Ectodermal cell (in vitro differentiated cells): Measurements from ENCODE around the gene STBD1.

Experiments used
- H3K27ac ChIP-seq: 2 replicates; pipeline ENCODE4 v1.7.0; 2013; ENCODE audit warnings: mild to moderate bottlenecking, low read depth, low read length; ENCODE audit not compliant: insufficient read depth, poor library complexity, severe bottlenecking
- H3K27me3 ChIP-seq: 2 replicates; pipeline ENCODE4 v1.7.0; 2013; ENCODE audit warnings: mild to moderate bottlenecking, low read length; ENCODE audit not compliant: insufficient read depth, control insufficient read depth, poor library complexity, severe bottlenecking
- H3K36me3 ChIP-seq: one replicate; pipeline ENCODE4 v1.7.0; 2013; ENCODE audit warnings: low read length; ENCODE audit not compliant: control insufficient read depth, insufficient read depth
- H3K4me1 ChIP-seq: one replicate; pipeline ENCODE4 v1.7.0; 2013; ENCODE audit warnings: low read length; ENCODE audit not compliant: control insufficient read depth, insufficient read depth
- H3K4me3 ChIP-seq: 2 replicates; pipeline ENCODE4 v1.7.0; 2013; ENCODE audit warnings: low read depth, low read length, control low read depth; ENCODE audit not compliant: insufficient read depth
- H3K9me3 ChIP-seq: 2 replicates; pipeline ENCODE4 v1.7.0; 2013; ENCODE audit warnings: mild to moderate bottlenecking, low read length, moderate library complexity; ENCODE audit not compliant: control insufficient read depth
- WGBS, 2 experiments: methylation state at CpG; one replicate each; pipeline ENCODE4 v1.1.7; 2013; ENCODE audit warnings: missing lambda C conversion rate in 2 of 2; 5-methylcytosine and 5-hydroxymethylcytosine counted together

Gene STBD1

DNA sequence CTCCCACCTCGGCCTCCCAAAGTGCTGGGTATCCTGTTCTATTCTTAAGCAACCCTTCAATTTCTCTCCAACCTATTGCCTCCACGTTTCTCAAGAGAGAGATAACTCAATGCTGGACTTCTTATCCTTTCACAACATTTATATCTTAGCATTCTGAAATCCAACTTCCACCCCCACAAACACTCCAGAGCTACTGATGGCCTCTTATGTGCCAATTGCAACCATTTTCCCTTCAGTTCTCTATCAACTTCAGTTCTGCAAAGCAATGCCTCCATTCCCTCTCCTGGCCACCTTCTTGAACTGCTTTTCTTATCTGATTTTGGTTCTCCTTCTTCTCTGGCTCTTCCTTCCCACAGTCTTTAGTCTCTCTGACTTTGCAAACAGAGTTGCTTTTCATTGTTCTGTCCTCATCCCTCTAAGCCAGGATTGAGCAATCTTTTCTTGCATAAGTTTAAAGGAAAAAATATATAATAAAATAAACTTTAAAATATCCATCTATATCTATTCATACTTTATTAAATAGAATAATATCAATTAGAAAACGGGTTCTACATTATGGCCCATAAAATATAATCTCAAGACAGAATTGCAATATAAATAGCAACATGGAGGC is 3.6 kb upstream of the STBD1 start:
- Histone ChIP-seq H3K9me3 (no peaks in the 10 kb centered on the region), H3K27ac (no peak overlapping the region), H3K36me3 (no peaks in the 10 kb centered on the region), H3K27me3 (peaks cover 18% of the 10 kb centered on the region), H3K4me3 (no peak overlapping the region), H3K4me1 (no peaks in the 10 kb centered on the region)
- WGBS, 2 experiments = 79 to 96% methylated on average over 3 of the region's 3 CpGs

- H3K4me1 ChIP-seq = no peaks in the 10 kb centered on the region
- no peak overlapping the region for H3K27ac ChIP-seq
- H3K9me3 ChIP-seq = no peaks in the 10 kb centered on the region
- no peaks in the 10 kb centered on the region for H3K36me3 ChIP-seq
- H3K4me3 ChIP-seq = peak overlapping the region; percentile 64
- peaks cover 18% of the 10 kb centered on the region for H3K27me3 ChIP-seq
- WGBS, 2 experiments = 95 to 97% methylated on average over 7 of the region's 7 CpGs
These were observed 1.4 kb upstream of the STBD1 start for GRCh38 chr4:76305033-76305687.

DNA sequence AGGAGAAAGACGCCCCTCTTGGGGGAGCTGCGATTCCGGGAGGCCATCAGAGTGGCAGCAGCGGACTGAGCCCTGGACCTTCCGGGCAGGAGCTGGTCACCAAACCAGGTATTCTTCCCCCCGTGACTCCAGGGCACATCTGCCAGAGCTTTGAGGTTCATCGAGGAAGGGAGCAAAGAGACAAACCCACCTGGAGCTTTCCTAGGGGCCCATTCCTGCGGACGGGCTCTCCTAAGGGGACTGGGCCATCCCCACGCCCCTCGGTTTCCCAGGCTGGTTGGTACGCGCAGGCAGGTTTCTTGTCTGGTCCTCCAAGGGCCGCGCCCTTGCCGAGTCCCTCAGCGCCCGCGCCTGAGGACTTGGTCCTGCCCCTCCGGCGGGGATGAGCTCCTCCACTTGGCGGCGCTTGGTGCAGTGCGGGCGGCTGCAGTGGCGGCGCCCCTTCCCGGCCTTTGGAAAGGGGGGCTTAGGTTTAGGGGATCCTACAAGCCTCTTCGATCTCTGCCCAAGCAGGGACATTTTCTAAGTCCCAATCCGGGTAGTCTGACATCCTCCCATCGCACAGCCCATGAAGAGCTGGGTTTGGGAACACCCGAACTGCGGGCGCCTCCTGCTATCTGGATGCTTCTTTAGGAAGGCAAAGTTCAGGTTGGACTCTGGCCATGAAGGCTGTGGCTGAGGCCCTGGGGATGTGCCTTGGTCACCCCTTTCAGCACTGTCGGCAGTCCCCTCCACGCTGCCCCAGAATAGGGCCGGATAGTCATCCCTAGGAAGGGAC is 538 bp downstream of the STBD1 start:
- H3K27ac ChIP-seq = no peak overlapping the region
- no peaks in the 10 kb centered on the region for H3K9me3 ChIP-seq
- peaks cover 18% of the 10 kb centered on the region for H3K27me3 ChIP-seq
- H3K4me3 ChIP-seq = peak overlapping the region; percentile 64
- no peaks in the 10 kb centered on the region for H3K4me1 ChIP-seq
- WGBS, 2 experiments = 8% methylated on average over 37 of the region's 37 CpGs
- H3K36me3 ChIP-seq = no peaks in the 10 kb centered on the region

GRCh38 chr4:76307660-76308014 is 1.1 kb downstream of the STBD1 start:
- 82 to 87% methylated on average over 4 of the region's 4 CpGs for WGBS, 2 experiments
- Histone ChIP-seq H3K4me1 (no peaks in the 10 kb centered on the region), H3K27me3 (peaks cover 18% of the 10 kb centered on the region), H3K9me3 (no peaks in the 10 kb centered on the region), H3K4me3 (peak overlapping the region; percentile 64), H3K36me3 (no peaks in the 10 kb centered on the region), H3K27ac (no peak overlapping the region)

DNA sequence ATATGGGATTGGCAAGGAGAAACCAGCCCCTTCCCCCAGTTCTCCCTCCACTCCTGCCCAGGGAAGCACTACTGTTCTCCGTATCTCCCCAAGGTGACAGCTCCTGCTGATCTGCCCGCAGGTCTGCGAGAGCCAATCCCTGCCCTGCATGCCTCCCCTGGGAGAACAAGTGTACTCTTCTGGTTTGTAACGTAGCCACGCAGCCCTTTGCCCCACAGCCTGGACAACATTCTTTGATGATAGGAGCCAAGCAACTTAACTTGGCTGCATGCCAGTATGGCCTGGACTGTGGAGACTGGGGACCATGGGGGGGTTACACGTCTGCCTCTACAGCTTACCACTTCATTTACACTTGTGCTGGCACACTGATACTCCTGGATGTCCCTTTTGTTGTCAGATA is 2.0 kb downstream of the STBD1 start:
- Histone ChIP-seq H3K4me1 (no peaks in the 10 kb centered on the region), H3K27ac (no peak overlapping the region), H3K27me3 (peaks cover 18% of the 10 kb centered on the region), H3K36me3 (no peaks in the 10 kb centered on the region), H3K4me3 (no peak overlapping the region), H3K9me3 (no peaks in the 10 kb centered on the region)
- 88 to 91% methylated on average over 6 of the region's 6 CpGs for WGBS, 2 experiments

DNA sequence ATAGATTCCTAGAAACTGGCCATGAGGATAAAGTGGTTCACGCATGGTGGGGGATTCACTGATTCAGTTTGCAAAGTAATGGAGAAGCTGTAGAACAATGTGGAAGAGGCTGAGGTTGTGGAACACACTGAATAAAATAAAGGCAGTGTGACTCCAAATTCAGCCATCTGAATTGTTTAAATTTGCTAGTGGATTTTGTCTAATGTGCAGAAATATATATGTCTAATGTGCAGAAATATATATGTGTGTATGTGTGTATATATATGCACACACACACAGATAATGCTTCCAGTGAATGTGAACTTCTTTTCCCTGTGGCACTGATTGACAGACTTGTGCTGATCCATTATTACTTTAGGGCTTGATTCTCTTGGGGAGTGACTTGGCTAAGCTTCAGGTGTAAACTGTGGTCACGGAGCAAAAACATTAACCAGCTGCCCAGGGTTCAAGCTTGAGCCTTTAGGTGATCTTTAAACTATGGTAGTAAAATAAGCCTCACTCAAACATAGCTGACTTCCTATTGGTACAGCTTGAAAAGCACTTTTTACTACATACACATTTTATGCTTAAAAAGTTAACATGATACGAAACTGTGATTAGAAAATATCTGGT is 3.5 kb downstream of the STBD1 start:
- no peak overlapping the region for H3K27ac ChIP-seq
- WGBS, 2 experiments = 93 to 99% methylated on average over 3 of the region's 3 CpGs
- H3K27me3 ChIP-seq = peaks cover 14% of the 10 kb centered on the region
- H3K9me3 ChIP-seq = no peaks in the 10 kb centered on the region
- no peaks in the 10 kb centered on the region for H3K4me1 ChIP-seq
- no peaks in the 10 kb centered on the region for H3K36me3 ChIP-seq
- no peak overlapping the region for H3K4me3 ChIP-seq

GRCh38 chr4:76310683-76311082 is 4.2 kb downstream of the STBD1 start:
- 92 to 94% methylated on average over 4 of the region's 4 CpGs for WGBS, 2 experiments

DNA sequence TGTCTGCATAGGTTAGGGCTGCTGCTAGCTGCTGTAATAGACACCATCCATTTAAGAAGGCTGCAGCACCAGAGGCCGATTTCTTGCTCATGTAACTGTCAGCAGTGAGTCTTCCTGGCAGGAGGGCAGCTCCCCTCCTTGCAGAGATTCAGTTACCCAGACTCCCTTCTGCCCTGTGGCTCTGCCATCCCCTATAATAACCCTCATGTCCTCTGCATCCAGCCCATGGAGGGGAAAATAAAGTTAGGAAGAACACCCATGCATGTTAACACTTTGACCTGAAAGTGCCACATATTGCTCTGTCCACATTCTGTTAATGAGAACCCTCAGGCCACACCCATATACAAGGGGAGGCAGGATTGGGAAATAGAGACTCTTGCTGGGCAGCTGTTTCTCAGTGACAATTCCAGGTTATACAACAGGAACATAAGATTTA is 5.4 kb downstream of the STBD1 start:
- no peaks in the 10 kb centered on the region for H3K9me3 ChIP-seq
- no peaks in the 10 kb centered on the region for H3K4me1 ChIP-seq
- H3K27me3 ChIP-seq = peaks cover 3% of the 10 kb centered on the region
- H3K27ac ChIP-seq = no peak overlapping the region
- WGBS, 2 experiments = 54 to 60% methylated on average over 1 of the region's 1 CpG
- no peak overlapping the region for H3K4me3 ChIP-seq
- no peaks in the 10 kb centered on the region for H3K36me3 ChIP-seq

More at GRCh38 chr4:76310683-76311082, 4.2 kb downstream of the STBD1 start:
- H3K4me3 ChIP-seq = no peak overlapping the region
- no peaks in the 10 kb centered on the region for H3K36me3 ChIP-seq
- no peaks in the 10 kb centered on the region for H3K9me3 ChIP-seq
- peaks cover 8% of the 10 kb centered on the region for H3K27me3 ChIP-seq
- no peak overlapping the region for H3K27ac ChIP-seq
- H3K4me1 ChIP-seq = no peaks in the 10 kb centered on the region

- WGBS, 2 experiments = 63 to 75% methylated on average over 1 of the region's 1 CpG
- no peaks in the 10 kb centered on the region for H3K9me3 ChIP-seq
- H3K36me3 ChIP-seq = no peaks in the 10 kb centered on the region
- H3K27me3 ChIP-seq = peaks cover 1% of the 10 kb centered on the region
- no peak overlapping the region for H3K27ac ChIP-seq
- no peak overlapping the region for H3K4me3 ChIP-seq
- no peaks in the 10 kb centered on the region for H3K4me1 ChIP-seq
These were observed 5.9 kb downstream of the STBD1 start for GRCh38 chr4:76312457-76312856.

DNA sequence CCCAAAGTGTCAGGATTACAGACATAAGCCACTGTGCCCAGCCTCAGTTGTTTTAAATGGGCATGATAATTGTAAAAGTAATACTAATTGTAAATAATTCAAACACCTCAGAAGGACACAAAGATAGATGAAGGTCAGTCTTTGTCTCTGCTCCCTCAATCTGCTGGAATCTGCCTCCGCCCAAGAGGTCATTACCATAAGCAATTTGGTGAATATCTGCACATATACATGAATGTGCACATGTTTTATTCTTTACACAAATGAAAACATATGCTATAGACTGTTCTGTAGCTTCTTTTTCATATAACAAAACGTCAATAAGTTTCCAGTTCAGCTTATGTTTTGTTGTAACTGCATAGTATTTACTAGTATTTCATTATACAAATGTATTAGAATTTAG is 7.0 kb downstream of the STBD1 start:
- H3K36me3 ChIP-seq = no peaks in the 10 kb centered on the region
- no peak overlapping the region for H3K4me3 ChIP-seq
- no peaks in the 10 kb centered on the region for H3K27me3 ChIP-seq
- WGBS, 2 experiments = 71 to 100% methylated on average over 1 to 2 of the region's 2 CpGs
- no peaks in the 10 kb centered on the region for H3K4me1 ChIP-seq
- H3K27ac ChIP-seq = no peak overlapping the region
- no peaks in the 10 kb centered on the region for H3K9me3 ChIP-seq
